ENCODE results near the gene ACAP1.
A peak's percentile ranks its signal among the peaks of the same experiment; 100 is the strongest.
"Not testable (repeated sequence)": the region's sequence is repeated elsewhere in the genome, so short reads cannot be mapped to it uniquely, and the experiment has no call there.

Gene ACAP1

GRCh38 chr17:7329997-7330637 lies 6.2 kb upstream of the ACAP1 start:
- peak; percentile 85 for DNase-seq

GRCh38 chr17:7330638-7331015 lies 5.7 kb upstream of the ACAP1 start:
- no peak for ATAC-seq
- Mint-ChIP-seq H3K27ac (no peak overlapping the region), H3K27me3 (peaks cover 4% of the 10 kb centered on the region), H3K4me3 (peak overlapping the region; percentile 97), H3K9me3 (no peaks in the 10 kb centered on the region), H3K36me3 (ENCODE audit: low read depth) (peaks cover 5% of the 10 kb centered on the region), H3K4me1 (peaks cover 56% of the 10 kb centered on the region)
- DNase-seq: no peak

More at GRCh38 chr17:7329997-7330637, 6.2 kb upstream of the ACAP1 start:
- Mint-ChIP-seq H3K4me3 (peak overlapping the region; percentile 97), H3K9me3 (no peaks in the 10 kb centered on the region), H3K27me3 (peaks cover 4% of the 10 kb centered on the region), H3K36me3 (ENCODE audit: low read depth) (peaks cover 5% of the 10 kb centered on the region), H3K4me1 (peaks cover 51% of the 10 kb centered on the region), H3K27ac (peak overlapping the region; percentile 97)
- peak; percentile 74 for ATAC-seq

GRCh38 chr17:7332111-7332510 lies 4.2 kb upstream of the ACAP1 start:
- H3K27ac Mint-ChIP-seq: no peak overlapping the region
- ATAC-seq (no peak), DNase-seq (no peak)
- H3K4me3 Mint-ChIP-seq: peak overlapping the region; percentile 8
- H3K36me3 Mint-ChIP-seq (ENCODE audit: low read depth): peaks cover 7% of the 10 kb centered on the region
- H3K9me3 Mint-ChIP-seq: no peaks in the 10 kb centered on the region
- peaks cover 4% of the 10 kb centered on the region for H3K27me3 Mint-ChIP-seq
- peaks cover 63% of the 10 kb centered on the region for H3K4me1 Mint-ChIP-seq

GRCh38 chr17:7332600-7333069 lies 3.7 kb upstream of the ACAP1 start:
- Mint-ChIP-seq H3K4me3 (peak overlapping the region; percentile 41), H3K36me3 (ENCODE audit: low read depth) (peaks cover 12% of the 10 kb centered on the region), H3K4me1 (peaks cover 65% of the 10 kb centered on the region)
- not testable (repeated sequence) for H3K27me3 Mint-ChIP-seq, DNase-seq, H3K9me3 Mint-ChIP-seq, ATAC-seq, H3K27ac Mint-ChIP-seq

- DNase-seq (no peak), ATAC-seq (no peak)
- peak overlapping the region; percentile 89 for H3K27ac Mint-ChIP-seq
- H3K9me3 Mint-ChIP-seq: no peaks in the 10 kb centered on the region
- peak overlapping the region; percentile 95 for H3K4me3 Mint-ChIP-seq
- peaks cover 16% of the 10 kb centered on the region for H3K36me3 Mint-ChIP-seq (ENCODE audit: low read depth)
- H3K4me1 Mint-ChIP-seq: peaks cover 58% of the 10 kb centered on the region
- no peaks in the 10 kb centered on the region for H3K27me3 Mint-ChIP-seq
Measured at GRCh38 chr17:7334938-7335538, 1.3 kb upstream of the ACAP1 start.

GRCh38 chr17:7335765-7336164 lies 564 bp upstream of the ACAP1 start:
- ATAC-seq, H3K27me3 Mint-ChIP-seq, DNase-seq, H3K9me3 Mint-ChIP-seq: not testable (repeated sequence)
- peak overlapping the region; percentile 89 for H3K27ac Mint-ChIP-seq
- H3K36me3 Mint-ChIP-seq (ENCODE audit: low read depth): peaks cover 20% of the 10 kb centered on the region
- peaks cover 56% of the 10 kb centered on the region for H3K4me1 Mint-ChIP-seq
- peak overlapping the region; percentile 95 for H3K4me3 Mint-ChIP-seq

- peaks cover 46% of the 10 kb centered on the region for H3K4me1 Mint-ChIP-seq
Measured at GRCh38 chr17:7337600-7337999, 1.3 kb downstream of the ACAP1 start.

GRCh38 chr17:7340179-7340578 lies 3.9 kb downstream of the ACAP1 start:
- Mint-ChIP-seq H3K27ac (peak overlapping the region; percentile 23), H3K4me1 (peaks cover 38% of the 10 kb centered on the region), H3K36me3 (ENCODE audit: low read depth) (peaks cover 23% of the 10 kb centered on the region), H3K4me3 (no peak overlapping the region), H3K9me3 (no peaks in the 10 kb centered on the region), H3K27me3 (no peaks in the 10 kb centered on the region)
- DNase-seq: no peak
- ATAC-seq: no peak

More at GRCh38 chr17:7337600-7337999, 1.3 kb downstream of the ACAP1 start:
- not testable (repeated sequence) for H3K27me3 Mint-ChIP-seq, ATAC-seq, H3K9me3 Mint-ChIP-seq, DNase-seq
- Mint-ChIP-seq H3K27ac (peak overlapping the region; percentile 89), H3K4me3 (peak overlapping the region; percentile 95), H3K36me3 (ENCODE audit: low read depth) (peaks cover 23% of the 10 kb centered on the region)

- Mint-ChIP-seq H3K36me3 (ENCODE audit: low read depth) (peaks cover 23% of the 10 kb centered on the region), H3K4me3 (no peak overlapping the region), H3K27ac (no peak overlapping the region), H3K9me3 (no peaks in the 10 kb centered on the region), H3K4me1 (peaks cover 27% of the 10 kb centered on the region), H3K27me3 (no peaks in the 10 kb centered on the region)
- DNase-seq (no peak), ATAC-seq (no peak)
Measured at GRCh38 chr17:7341842-7342241, 5.5 kb downstream of the ACAP1 start.

- Mint-ChIP-seq H3K36me3 (ENCODE audit: low read depth) (peaks cover 16% of the 10 kb centered on the region), H3K4me3 (no peak overlapping the region), H3K4me1 (peaks cover 16% of the 10 kb centered on the region), H3K27me3 (no peaks in the 10 kb centered on the region), H3K9me3 (no peaks in the 10 kb centered on the region), H3K27ac (no peak overlapping the region)
- DNase-seq (no peak), ATAC-seq (no peak)
Measured at GRCh38 chr17:7343250-7343649, 6.9 kb downstream of the ACAP1 start.

- H3K27ac Mint-ChIP-seq: no peak overlapping the region
- ATAC-seq (no peak), DNase-seq (no peak)
- no peak overlapping the region for H3K4me3 Mint-ChIP-seq
- H3K9me3 Mint-ChIP-seq: no peaks in the 10 kb centered on the region
- H3K27me3 Mint-ChIP-seq: no peaks in the 10 kb centered on the region
- H3K36me3 Mint-ChIP-seq (ENCODE audit: low read depth): peaks cover 10% of the 10 kb centered on the region
- peaks cover 20% of the 10 kb centered on the region for H3K4me1 Mint-ChIP-seq
Measured at GRCh38 chr17:7346761-7347614, 10.7 kb downstream of the ACAP1 start.

- Mint-ChIP-seq H3K27me3 (no peaks in the 10 kb centered on the region), H3K27ac (no peak overlapping the region), H3K4me3 (no peak overlapping the region), H3K4me1 (peaks cover 26% of the 10 kb centered on the region), H3K36me3 (ENCODE audit: low read depth) (peaks cover 12% of the 10 kb centered on the region), H3K9me3 (no peaks in the 10 kb centered on the region)
- DNase-seq (no peak), ATAC-seq (no peak)
Measured at GRCh38 chr17:7347630-7348477, 11.5 kb downstream of the ACAP1 start.

GRCh38 chr17:7348478-7349242 lies 12.3 kb downstream of the ACAP1 start:
- no peaks in the 10 kb centered on the region for H3K9me3 Mint-ChIP-seq
- no peak overlapping the region for H3K27ac Mint-ChIP-seq
- DNase-seq (no peak), ATAC-seq (no peak)
- H3K27me3 Mint-ChIP-seq: no peaks in the 10 kb centered on the region
- H3K4me3 Mint-ChIP-seq: no peak overlapping the region
- H3K36me3 Mint-ChIP-seq (ENCODE audit: low read depth): peaks cover 12% of the 10 kb centered on the region
- peaks cover 29% of the 10 kb centered on the region for H3K4me1 Mint-ChIP-seq
